Measurements from ENCODE around the gene FLT1. TPM values are rescaled to one million over a fixed set of nuclear protein-coding genes. Genes with fewer than 3 reads are reported as not detected.

FLT1 gene
- total and polyA plus RNA-seq, 2 donors = 20.3 to 37.5 TPM

DNA sequence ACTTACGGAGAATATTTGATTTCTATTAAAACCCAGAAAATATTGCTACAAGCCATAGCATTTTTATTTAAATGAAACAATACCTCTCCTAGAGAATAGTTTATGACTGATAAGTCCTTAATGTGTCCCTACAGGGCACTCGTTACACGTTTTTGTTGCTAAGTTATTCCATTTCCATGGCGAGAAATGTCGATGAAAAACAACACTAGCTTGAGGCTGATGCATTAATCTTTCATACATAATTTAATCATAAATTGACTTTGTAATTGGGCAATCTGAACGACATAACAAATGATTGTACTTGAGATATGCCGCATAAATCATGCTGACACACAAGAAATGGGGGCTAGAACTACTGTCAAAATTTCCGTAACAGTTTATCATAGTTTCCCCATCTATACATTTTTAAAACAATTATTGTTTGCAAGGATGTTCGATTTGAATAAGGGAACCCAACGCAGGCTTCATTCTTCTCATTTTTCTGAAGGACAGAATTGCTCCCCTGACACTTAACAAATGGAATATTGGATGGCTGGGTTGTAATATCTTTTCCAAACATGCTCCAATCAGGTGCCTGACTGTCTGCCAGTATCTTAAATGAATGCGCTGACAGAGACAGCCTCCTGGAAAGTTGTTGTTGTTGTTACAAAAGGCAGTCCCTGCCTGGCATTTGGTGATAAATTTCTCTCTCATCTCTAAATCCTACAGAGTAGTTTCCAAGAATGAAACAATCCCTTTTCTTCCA, 61.9 kb downstream of the FLT1 start:
- Histone ChIP-seq H3K36me3 (ENCODE audit: insufficient read depth) (no peaks in the 10 kb centered on the region), H3K4me1 (ENCODE audit: insufficient read depth) (no peaks in the 10 kb centered on the region), H3K27ac (ENCODE audit: low read depth) (no peak overlapping the region), H3K4me3 (ENCODE audit: low read depth, low read length) (no peak overlapping the region)
- 74% methylated on average over 11 of the region's 11 CpGs for WGBS
- DNase-seq (ENCODE audit: extremely low spot score) = no peak

GRCh38 chr13:28429685-28430290, 65.1 kb downstream of the FLT1 start:
- Histone ChIP-seq H3K36me3 (ENCODE audit: insufficient read depth) (no peaks in the 10 kb centered on the region), H3K27ac (ENCODE audit: low read depth) (no peak overlapping the region), H3K4me3 (ENCODE audit: low read depth, low read length) (no peak overlapping the region), H3K4me1 (ENCODE audit: insufficient read depth) (no peaks in the 10 kb centered on the region)
- WGBS = 58% methylated on average over 10 of the region's 10 CpGs
- DNase-seq (ENCODE audit: extremely low spot score) = no peak

DNA sequence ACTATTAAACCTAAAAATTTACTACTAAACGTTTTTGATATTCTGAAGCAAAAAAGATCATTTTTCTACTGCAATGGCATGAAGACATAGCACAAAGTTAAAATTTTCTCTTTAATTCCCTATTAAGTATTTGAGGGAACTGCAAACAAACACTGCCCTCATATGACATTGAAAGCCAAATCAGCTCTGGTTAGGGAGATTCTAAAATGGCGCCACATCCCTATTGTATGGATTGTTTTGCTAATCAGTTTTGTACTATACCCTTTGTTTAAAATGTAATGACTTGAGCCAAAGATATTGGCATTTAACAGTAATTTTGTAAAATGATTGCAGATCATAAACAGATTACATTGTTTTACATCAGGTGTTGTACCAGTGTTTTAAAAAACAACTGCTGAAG, 65.8 kb downstream of the FLT1 start:
- Histone ChIP-seq H3K36me3 (ENCODE audit: insufficient read depth) (no peaks in the 10 kb centered on the region), H3K4me3 (ENCODE audit: low read depth, low read length) (no peak overlapping the region), H3K27ac (ENCODE audit: low read depth) (no peak overlapping the region), H3K4me1 (ENCODE audit: insufficient read depth) (no peaks in the 10 kb centered on the region)
- no peak for DNase-seq (ENCODE audit: extremely low spot score)
- 37% methylated on average over 2 of the region's 2 CpGs for WGBS

GRCh38 chr13:28426381-28426780, 68.5 kb downstream of the FLT1 start:
- Histone ChIP-seq H3K36me3 (ENCODE audit: insufficient read depth) (no peaks in the 10 kb centered on the region), H3K27ac (ENCODE audit: low read depth) (no peak overlapping the region), H3K4me1 (ENCODE audit: insufficient read depth) (no peaks in the 10 kb centered on the region), H3K4me3 (ENCODE audit: low read depth, low read length) (no peak overlapping the region)
- WGBS = 93% methylated on average over 4 of the region's 4 CpGs
- DNase-seq (ENCODE audit: extremely low spot score) = no peak

- no peak for DNase-seq (ENCODE audit: extremely low spot score)
- 21% methylated on average over 1 of the region's 1 CpG for WGBS
- Histone ChIP-seq H3K36me3 (ENCODE audit: insufficient read depth) (no peaks in the 10 kb centered on the region), H3K4me3 (ENCODE audit: low read depth, low read length) (no peak overlapping the region), H3K27ac (ENCODE audit: low read depth) (no peak overlapping the region), H3K4me1 (ENCODE audit: insufficient read depth) (no peaks in the 10 kb centered on the region)
Measured at GRCh38 chr13:28425793-28426192, 69.1 kb downstream of the FLT1 start.

- no peak overlapping the region for H3K4me3 ChIP-seq (ENCODE audit: low read depth, low read length)
- no peak for DNase-seq (ENCODE audit: extremely low spot score)
- 85% methylated on average over 4 of the region's 4 CpGs for WGBS
- no peaks in the 10 kb centered on the region for H3K4me1 ChIP-seq (ENCODE audit: insufficient read depth)
- no peak overlapping the region for H3K27ac ChIP-seq (ENCODE audit: low read depth)
- no peaks in the 10 kb centered on the region for H3K36me3 ChIP-seq (ENCODE audit: insufficient read depth)
Measured at GRCh38 chr13:28424541-28424940, 70.4 kb downstream of the FLT1 start.

GRCh38 chr13:28423010-28423409, 71.9 kb downstream of the FLT1 start:
- no peak overlapping the region for H3K4me3 ChIP-seq (ENCODE audit: low read depth, low read length)
- 71% methylated on average over 5 of the region's 5 CpGs for WGBS
- no peak for DNase-seq (ENCODE audit: extremely low spot score)

GRCh38 chr13:28421676-28422410, 73.1 kb downstream of the FLT1 start:
- Histone ChIP-seq H3K27ac (ENCODE audit: low read depth) (no peak overlapping the region), H3K4me1 (ENCODE audit: insufficient read depth) (no peaks in the 10 kb centered on the region), H3K4me3 (ENCODE audit: low read depth, low read length) (no peak overlapping the region), H3K36me3 (ENCODE audit: insufficient read depth) (no peaks in the 10 kb centered on the region)
- DNase-seq (ENCODE audit: extremely low spot score) = no peak
- 49% methylated on average over 7 of the region's 7 CpGs for WGBS

More at GRCh38 chr13:28423010-28423409, 71.9 kb downstream of the FLT1 start:
- H3K4me1 ChIP-seq (ENCODE audit: insufficient read depth) = no peaks in the 10 kb centered on the region
- no peaks in the 10 kb centered on the region for H3K36me3 ChIP-seq (ENCODE audit: insufficient read depth)
- no peak overlapping the region for H3K27ac ChIP-seq (ENCODE audit: low read depth)

DNA sequence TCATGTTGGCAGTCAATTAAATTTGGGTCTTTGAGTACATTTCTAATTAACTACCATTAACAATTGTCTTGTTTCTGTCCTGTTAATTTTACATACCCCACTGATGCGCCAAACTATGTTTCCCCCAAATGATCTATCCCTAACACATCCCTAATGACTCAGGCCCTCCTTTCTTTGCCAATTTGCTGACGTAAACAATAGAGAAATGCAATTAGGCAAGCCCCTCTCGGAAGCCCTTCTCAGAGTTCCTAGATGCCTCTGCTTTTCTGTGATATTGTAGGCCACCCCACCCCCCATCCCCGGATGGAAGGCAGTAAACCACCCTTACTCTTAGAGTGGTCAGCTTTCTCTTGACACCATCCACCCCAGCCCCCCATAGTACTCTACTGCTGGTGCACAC, 74.2 kb downstream of the FLT1 start:
- 69% methylated on average over 4 of the region's 4 CpGs for WGBS
- no peaks in the 10 kb centered on the region for H3K36me3 ChIP-seq (ENCODE audit: insufficient read depth)
- H3K4me1 ChIP-seq (ENCODE audit: insufficient read depth) = no peaks in the 10 kb centered on the region
- no peak overlapping the region for H3K4me3 ChIP-seq (ENCODE audit: low read depth, low read length)
- H3K27ac ChIP-seq (ENCODE audit: low read depth) = no peak overlapping the region
- DNase-seq (ENCODE audit: extremely low spot score) = no peak

- H3K4me3 ChIP-seq (ENCODE audit: low read depth, low read length) = no peak overlapping the region
- DNase-seq (ENCODE audit: extremely low spot score) = no peak
- no peak overlapping the region for H3K27ac ChIP-seq (ENCODE audit: low read depth)
- H3K4me1 ChIP-seq (ENCODE audit: insufficient read depth) = no peaks in the 10 kb centered on the region
- H3K36me3 ChIP-seq (ENCODE audit: insufficient read depth) = no peaks in the 10 kb centered on the region
- 63% methylated on average over 3 of the region's 3 CpGs for WGBS
Measured at GRCh38 chr13:28415994-28416421, 78.9 kb downstream of the FLT1 start.

DNA sequence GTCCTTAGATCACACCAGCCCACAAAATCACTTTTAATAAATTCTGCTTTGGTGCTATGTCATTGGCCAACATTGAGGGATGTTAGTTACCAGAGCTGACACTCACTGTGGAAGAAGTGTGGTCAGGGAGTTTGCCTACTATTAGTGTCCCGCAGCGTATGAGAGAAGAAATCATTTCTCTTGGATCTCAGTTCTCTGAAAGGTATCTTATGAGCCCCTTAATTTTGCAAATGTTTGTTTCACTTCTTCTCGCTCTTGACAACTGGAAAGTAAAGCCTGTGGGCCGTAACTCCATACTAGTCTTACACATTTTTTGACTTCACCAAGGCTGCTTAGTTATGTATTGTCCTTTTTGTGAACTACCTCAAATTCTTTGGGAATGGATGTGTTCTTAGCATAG, 80.9 kb downstream of the FLT1 start:
- Histone ChIP-seq H3K27ac (ENCODE audit: low read depth) (no peak overlapping the region), H3K4me1 (ENCODE audit: insufficient read depth) (no peaks in the 10 kb centered on the region), H3K4me3 (ENCODE audit: low read depth, low read length) (no peak overlapping the region), H3K36me3 (ENCODE audit: insufficient read depth) (no peaks in the 10 kb centered on the region)
- WGBS = 94% methylated on average over 4 of the region's 4 CpGs
- DNase-seq (ENCODE audit: extremely low spot score) = no peak

DNA sequence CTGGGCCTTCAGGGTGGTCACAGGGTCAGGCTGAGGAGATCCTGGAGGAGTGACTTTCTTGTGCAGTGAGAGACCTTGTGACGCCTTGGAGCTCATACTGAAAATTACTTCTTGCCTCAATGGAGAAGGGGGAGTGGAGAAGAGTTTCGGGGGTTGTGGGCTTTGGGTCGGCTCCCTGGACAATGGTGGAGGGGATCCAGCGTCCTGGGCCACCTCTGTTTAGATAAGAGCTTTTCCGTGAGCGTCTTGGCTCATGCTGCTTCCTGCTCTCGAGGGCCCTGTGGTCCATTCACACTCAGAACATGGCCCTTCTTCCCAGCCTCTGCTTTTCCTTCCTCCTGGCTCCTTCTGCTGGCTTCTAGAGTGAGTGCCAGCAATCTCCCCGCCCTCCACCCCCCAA, 81.9 kb downstream of the FLT1 start:
- Histone ChIP-seq H3K4me1 (ENCODE audit: insufficient read depth) (no peaks in the 10 kb centered on the region), H3K27ac (ENCODE audit: low read depth) (no peak overlapping the region), H3K36me3 (ENCODE audit: insufficient read depth) (no peaks in the 10 kb centered on the region), H3K4me3 (ENCODE audit: low read depth, low read length) (no peak overlapping the region)
- DNase-seq (ENCODE audit: extremely low spot score) = no peak
- 68% methylated on average over 8 of the region's 8 CpGs for whole genome bisulfite sequencing

GRCh38 chr13:28411831-28412353, 83.0 kb downstream of the FLT1 start:
- Histone ChIP-seq H3K4me1 (ENCODE audit: insufficient read depth) (no peaks in the 10 kb centered on the region), H3K36me3 (ENCODE audit: insufficient read depth) (no peaks in the 10 kb centered on the region), H3K27ac (ENCODE audit: low read depth) (no peak overlapping the region), H3K4me3 (ENCODE audit: low read depth, low read length) (no peak overlapping the region)
- whole genome bisulfite sequencing = 9% methylated on average over 5 of the region's 5 CpGs
- DNase-seq (ENCODE audit: extremely low spot score) = peak; percentile 15

DNA sequence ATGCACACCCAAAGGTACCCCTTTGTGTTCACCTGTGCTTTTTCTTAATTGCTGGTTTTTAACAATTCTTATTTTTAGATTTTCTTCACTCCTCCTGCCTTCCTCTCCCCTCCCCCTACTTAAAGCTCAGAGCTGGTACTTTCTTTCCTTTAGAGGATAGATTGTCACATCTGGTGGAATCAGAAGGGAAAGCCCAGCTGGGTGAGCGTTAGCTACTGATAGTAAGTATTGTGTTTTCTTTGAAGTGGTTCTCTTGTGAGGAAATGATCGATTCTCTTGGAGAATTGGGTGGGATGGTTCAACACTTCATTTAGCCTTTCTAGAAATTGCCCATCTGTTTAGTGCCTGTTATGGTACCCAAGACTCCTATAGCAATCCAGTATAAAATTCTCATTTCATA, 84.8 kb downstream of the FLT1 start:
- Histone ChIP-seq H3K36me3 (ENCODE audit: insufficient read depth) (no peaks in the 10 kb centered on the region), H3K4me1 (ENCODE audit: insufficient read depth) (no peaks in the 10 kb centered on the region), H3K27ac (ENCODE audit: low read depth) (no peak overlapping the region), H3K4me3 (ENCODE audit: low read depth, low read length) (no peak overlapping the region)
- no peak for DNase-seq (ENCODE audit: extremely low spot score)
- WGBS = 57% methylated on average over 2 of the region's 2 CpGs
